GM12865 (cell line): ENCODE measurements around the gene CPEB4.

ENCODE experiments used
- DNase-seq: peaks from one replicate; pipeline ENCODE4 v3.0.0; 2010; ENCODE audit warnings: low read depth
- H3K4me3 ChIP-seq: 2 replicates; pipeline ENCODE4 v1.5.1; 2011; ENCODE audit warnings: mild to moderate bottlenecking, low read depth, low read length, control low read depth
- CTCF ChIP-seq: IDR thresholded peaks from 2 replicates; pipeline ENCODE4 v1.5.1; 2011; ENCODE audit warnings: low read length, control low read depth, low read depth, inconsistent platforms; ENCODE audit not compliant: insufficient read depth; ENCODE audit errors: missing control alignments

Gene CPEB4

DNA sequence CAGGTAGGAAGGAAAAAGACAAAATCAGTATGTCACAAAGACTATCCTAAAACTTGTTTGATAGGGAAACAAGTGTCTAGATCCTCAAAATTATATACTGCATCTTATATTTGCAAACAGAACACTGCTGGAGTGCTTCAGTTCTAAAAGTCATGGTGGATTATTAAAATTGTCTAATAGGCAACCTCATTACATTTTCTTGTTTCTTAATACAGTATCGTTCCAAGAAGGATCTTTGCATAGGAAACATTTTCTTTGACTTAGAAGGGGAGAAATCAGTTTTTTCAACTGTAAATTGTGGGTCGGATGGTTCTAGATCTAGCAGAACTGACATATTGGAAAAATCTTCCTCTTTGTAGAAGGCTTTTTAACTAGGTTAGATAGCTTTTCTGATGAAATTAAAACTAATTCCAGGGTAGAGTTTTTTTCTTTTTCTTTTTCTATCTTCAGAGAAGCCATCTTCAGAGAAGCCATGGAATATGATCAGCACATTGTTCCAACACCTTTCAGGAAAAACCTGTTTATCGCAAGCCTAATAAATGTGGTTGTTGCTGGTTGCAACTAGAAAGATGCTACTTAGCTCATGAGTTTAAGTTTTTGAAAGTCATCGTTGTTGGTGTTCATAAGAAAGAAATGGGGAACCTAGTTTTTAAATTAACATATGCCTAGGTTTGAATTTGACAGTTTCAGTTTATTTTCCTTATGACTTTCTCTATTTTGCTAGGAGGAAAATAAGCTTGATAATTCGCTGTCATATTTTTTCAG, 7.4 kb downstream of the CPEB4 start:
- no peak overlapping the region for H3K4me3 ChIP-seq
- no peak for DNase-seq
- TF ChIP-seq CTCF, result no peak

DNA sequence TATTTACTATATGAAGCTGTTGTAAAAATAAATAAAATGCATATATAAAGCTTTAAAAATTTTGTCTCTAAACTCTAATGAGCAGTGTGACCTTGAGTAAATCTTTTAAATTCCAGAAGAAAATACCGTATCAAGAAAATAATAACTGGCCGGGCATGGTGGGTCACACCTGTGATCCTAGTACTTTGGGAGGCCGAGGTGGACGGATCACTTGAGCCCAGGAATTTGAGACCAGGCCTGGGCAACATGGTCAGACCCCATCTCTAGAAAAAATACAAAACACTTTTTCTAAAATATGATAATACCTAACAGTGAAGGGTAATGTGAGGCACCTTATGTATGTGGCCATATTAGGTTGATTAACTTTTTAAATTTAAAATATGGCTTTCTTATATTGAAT, 8.5 kb downstream of the CPEB4 start:
- no peak for TF ChIP-seq CTCF
- DNase-seq, result no peak
- H3K4me3 ChIP-seq, result no peak overlapping the region

- no peak for TF ChIP-seq CTCF
- DNase-seq, result no peak
- H3K4me3 ChIP-seq, result no peak overlapping the region
Measured at GRCh38 chr5:173901705-173902104, 13.6 kb downstream of the CPEB4 start.

DNA sequence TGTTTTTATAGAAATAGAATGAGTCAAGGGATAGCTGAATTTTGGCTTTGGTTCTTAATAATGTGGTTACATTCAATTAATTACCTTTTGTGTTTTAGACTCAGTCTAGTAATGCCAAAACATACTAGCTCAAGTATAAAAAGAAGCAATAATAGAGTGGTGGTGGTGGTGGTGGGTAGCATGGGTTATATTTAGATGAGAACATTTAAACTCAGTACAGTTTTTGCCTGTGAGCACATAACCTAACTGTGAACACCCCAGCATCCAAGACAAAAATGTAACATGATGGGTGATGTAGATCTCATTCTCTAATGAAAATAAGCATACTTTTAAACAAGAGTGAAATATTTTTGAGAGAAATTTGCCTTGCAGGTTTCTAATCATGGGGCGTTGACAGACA, 14.2 kb downstream of the CPEB4 start:
- no peak overlapping the region for H3K4me3 ChIP-seq
- no peak for TF ChIP-seq CTCF

DNA sequence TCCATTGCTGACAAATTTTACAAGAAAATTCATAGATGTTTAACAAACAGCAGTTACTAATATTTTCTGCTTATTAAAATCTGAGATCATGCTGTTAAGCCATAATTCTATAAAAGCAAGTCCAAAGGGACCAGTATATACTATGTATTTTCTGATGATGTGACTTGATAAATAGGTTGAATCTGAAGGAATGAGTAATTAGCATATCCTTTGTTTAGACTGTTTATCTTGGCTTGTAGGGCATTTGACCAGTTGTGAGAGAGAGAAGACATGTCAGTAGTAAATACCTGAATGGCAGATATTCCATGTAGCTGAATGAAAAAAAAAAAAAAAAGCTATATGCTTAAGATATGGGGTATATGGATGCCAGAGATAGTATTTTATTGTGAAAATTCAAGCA, 14.6 kb downstream of the CPEB4 start:
- no peak overlapping the region for H3K4me3 ChIP-seq
- TF ChIP-seq CTCF, result no peak
- DNase-seq, result no peak

More for the DNA sequence above, 14.2 kb downstream of the CPEB4 start:
- no peak for DNase-seq

DNA sequence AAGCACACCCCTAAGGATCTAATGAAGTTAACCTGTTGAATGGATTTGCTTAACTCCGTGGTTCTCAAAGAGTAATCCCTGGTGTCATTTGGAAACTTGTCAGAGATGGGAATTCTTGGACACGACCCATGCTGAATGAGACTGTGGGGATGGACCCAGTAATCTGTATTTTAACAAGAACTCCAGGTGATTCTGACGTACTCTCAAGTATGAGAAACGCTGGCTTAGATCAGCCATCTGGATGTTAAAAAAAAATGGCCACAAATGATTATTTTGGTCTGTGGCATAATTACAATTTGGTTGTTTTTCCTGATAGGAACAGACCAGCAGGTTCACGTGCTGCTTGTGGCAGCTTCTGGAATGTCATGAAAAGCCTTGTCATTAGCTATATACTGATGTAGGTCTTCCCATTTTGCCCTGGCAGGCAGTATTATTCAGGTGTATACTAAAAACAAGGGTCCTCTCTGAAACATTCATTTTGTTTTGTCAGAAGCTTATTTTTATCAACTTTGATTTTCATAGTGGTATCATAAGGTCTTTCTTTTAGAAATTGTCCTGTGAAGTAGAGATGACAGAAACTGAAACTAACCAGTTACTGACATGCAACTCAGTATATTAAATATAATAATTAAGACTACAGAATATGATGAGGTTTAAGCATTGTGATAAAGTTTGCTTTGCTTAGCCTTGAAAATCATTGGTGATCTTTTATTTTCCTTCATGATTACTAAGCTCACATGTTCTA, 15.4 kb downstream of the CPEB4 start:
- TF ChIP-seq CTCF, result no peak
- 0 out of 2 replicates have a peak overlapping the region, but pooled peaks have one; percentile 1 for H3K4me3 ChIP-seq
- no peak for DNase-seq
